ENCODE results near the gene CYP4B1.
A peak's percentile ranks its signal among the peaks of the same experiment; 100 is the strongest.
"Not testable (repeated sequence)": the region's sequence is repeated elsewhere in the genome, so short reads cannot be mapped to it uniquely, and the experiment has no call there.

Gene CYP4B1

GRCh38 chr1:46812065-46812963, 13.5 kb downstream of the CYP4B1 start:
- H3K4me3 ChIP-seq (ENCODE audit: low read length): no peak overlapping the region
- no peak for DNase-seq (ENCODE audit: low read depth, low spot score)

GRCh38 chr1:46812996-46813857, 14.4 kb downstream of the CYP4B1 start:
- no peak overlapping the region for H3K4me3 ChIP-seq (ENCODE audit: low read length)
- no peak for DNase-seq (ENCODE audit: low read depth, low spot score)

- no peak overlapping the region for H3K4me3 ChIP-seq (ENCODE audit: low read length)
- no peak for DNase-seq (ENCODE audit: low read depth, low spot score)
Observed at GRCh38 chr1:46813858-46814396, 15.1 kb downstream of the CYP4B1 start.

GRCh38 chr1:46815133-46815532, 16.3 kb downstream of the CYP4B1 start:
- no peak for DNase-seq (ENCODE audit: low read depth, low spot score)
- H3K4me3 ChIP-seq (ENCODE audit: low read length): no peak overlapping the region

GRCh38 chr1:46816930-46817329, 18.1 kb downstream of the CYP4B1 start:
- no peak for DNase-seq (ENCODE audit: low read depth, low spot score)
- H3K4me3 ChIP-seq (ENCODE audit: low read length): no peak overlapping the region

GRCh38 chr1:46817814-46818213, 19.0 kb downstream of the CYP4B1 start:
- H3K4me3 ChIP-seq (ENCODE audit: low read length): no peak overlapping the region
- no peak for DNase-seq (ENCODE audit: low read depth, low spot score)

GRCh38 chr1:46818591-46818990, 19.7 kb downstream of the CYP4B1 start:
- no peak overlapping the region for H3K4me3 ChIP-seq (ENCODE audit: low read length)
- no peak for DNase-seq (ENCODE audit: low read depth, low spot score)

GRCh38 chr1:46819335-46819734, 20.5 kb downstream of the CYP4B1 start:
- no peak overlapping the region for H3K4me3 ChIP-seq (ENCODE audit: low read length)
- DNase-seq (ENCODE audit: low read depth, low spot score): no peak

GRCh38 chr1:46820076-46820475, 21.2 kb downstream of the CYP4B1 start:
- H3K4me3 ChIP-seq (ENCODE audit: low read length): no peak overlapping the region
- no peak for DNase-seq (ENCODE audit: low read depth, low spot score)

- DNase-seq (ENCODE audit: low read depth, low spot score): no peak
- H3K4me3 ChIP-seq (ENCODE audit: low read length): no peak overlapping the region
Observed at GRCh38 chr1:46820560-46821060, 21.8 kb downstream of the CYP4B1 start.

GRCh38 chr1:46822248-46822826, 23.5 kb downstream of the CYP4B1 start:
- H3K4me3 ChIP-seq (ENCODE audit: low read length): no peak overlapping the region
- DNase-seq (ENCODE audit: low read depth, low spot score): no peak

GRCh38 chr1:46823151-46823550, 24.3 kb downstream of the CYP4B1 start:
- no peak for DNase-seq (ENCODE audit: low read depth, low spot score)
- H3K4me3 ChIP-seq (ENCODE audit: low read length): no peak overlapping the region

GRCh38 chr1:46826892-46827291, 28.0 kb downstream of the CYP4B1 start:
- H3K4me3 ChIP-seq (ENCODE audit: low read length); DNase-seq (ENCODE audit: low read depth, low spot score): not testable (repeated sequence)

GRCh38 chr1:46830665-46831322, 31.9 kb downstream of the CYP4B1 start:
- peak; percentile 24 for DNase-seq (ENCODE audit: low read depth, low spot score)
- no peak overlapping the region for H3K4me3 ChIP-seq (ENCODE audit: low read length)

- H3K4me3 ChIP-seq (ENCODE audit: low read length); DNase-seq (ENCODE audit: low read depth, low spot score): not testable (repeated sequence)
Observed at GRCh38 chr1:46835469-46835868, 36.6 kb downstream of the CYP4B1 start.

- DNase-seq (ENCODE audit: low read depth, low spot score): peak; percentile 51
- not testable (repeated sequence) for H3K4me3 ChIP-seq (ENCODE audit: low read length)
Observed at GRCh38 chr1:46846386-46846785, 47.5 kb downstream of the CYP4B1 start.

- not testable (repeated sequence) for H3K4me3 ChIP-seq (ENCODE audit: low read length); DNase-seq (ENCODE audit: low read depth, low spot score)
Observed at GRCh38 chr1:46857660-46858065, 58.8 kb downstream of the CYP4B1 start.

GRCh38 chr1:46862348-46862747, 63.5 kb downstream of the CYP4B1 start:
- H3K4me3 ChIP-seq (ENCODE audit: low read length): no peak overlapping the region
- DNase-seq (ENCODE audit: low read depth, low spot score): no peak

Data from Jurkat, Clone E6-1 (cell line).